Caco-2 (cell line): ENCODE measurements around the gene CISD1. TPM values are rescaled to one million over a fixed set of nuclear protein-coding genes. Genes with fewer than 3 reads are reported as not detected.
A peak's percentile ranks its signal among the peaks of the same experiment; 100 is the strongest.

ENCODE experiments used
- BruUV-seq: library from RNA; stranded (reverse); fragments of 400-500 nt; replicated peaks from 2 replicates; lab custom pipeline; 2021; lab: Mats Ljungman, UMichigan
- CTCF ChIA-PET: fragments of 300-600 bp; sonication (Branson Sonifier 250); formaldehyde crosslinking; loops from one replicate; lab custom pipeline; 2022; ENCODE audit warnings: antibody characterized with exemption; lab: Charles Lee
- POLR2A ChIA-PET: fragments of 300-600 bp; sonication (Branson Sonifier 250); formaldehyde crosslinking; loops from one replicate; lab custom pipeline; 2022; ENCODE audit warnings: antibody characterized with exemption; lab: Charles Lee
- DNase-seq, 2 experiments: peaks; one replicate each; pipeline versions ENCODE4 v3.0.0 to v3.0.0-alpha.2; 2020 to 2022
- H3K27me3 ChIP-seq: replicated peaks from 2 replicates; pipeline ENCODE4 v1.6.0; 2011; ENCODE audit warnings: low read length; ENCODE audit not compliant: control insufficient read depth, insufficient read depth
- H3K36me3 ChIP-seq: 2 replicates; pipeline ENCODE4 v1.5.1; 2011; ENCODE audit warnings: low read length; ENCODE audit not compliant: control insufficient read depth, insufficient read depth
- H3K4me1 ChIP-seq: fragments of 250-450 bp; sonication (Bioruptor Pico); 2 replicates; pipeline ENCODE4 v1.5.1; 2020; ENCODE audit warnings: mild to moderate bottlenecking
- H3K4me3 ChIP-seq: 2 replicates; pipeline ENCODE4 v1.5.1; 2011; ENCODE audit warnings: low read depth, mild to moderate bottlenecking, control low read depth, low read length
- H3K9me3 ChIP-seq: fragments of 250-450 bp; sonication (Bioruptor Pico); 2 replicates; pipeline ENCODE4 v1.5.1; 2020; ENCODE audit warnings: mild to moderate bottlenecking, moderate library complexity
- H3K27ac Mint-ChIP-seq: one replicate; pipeline ENCODE4 v1.8.0; 2022; ENCODE audit warnings: mixed read lengths; ENCODE audit not compliant: unreplicated experiment
- H3K27me3 Mint-ChIP-seq: one replicate; pipeline ENCODE4 v1.8.0; 2022; ENCODE audit warnings: mixed read lengths; ENCODE audit not compliant: insufficient read depth, unreplicated experiment
- H3K36me3 Mint-ChIP-seq: one replicate; pipeline ENCODE4 v1.8.0; 2022; ENCODE audit warnings: mild to moderate bottlenecking, mixed read lengths; ENCODE audit not compliant: insufficient read depth, unreplicated experiment
- H3K4me1 Mint-ChIP-seq: one replicate; pipeline ENCODE4 v1.8.0; 2022; ENCODE audit warnings: low read depth, mixed read lengths; ENCODE audit not compliant: unreplicated experiment
- H3K4me3 Mint-ChIP-seq: one replicate; pipeline ENCODE4 v1.8.0; 2022; ENCODE audit warnings: mild to moderate bottlenecking, moderate library complexity, mixed read lengths; ENCODE audit not compliant: unreplicated experiment
- H3K9me3 Mint-ChIP-seq: one replicate; pipeline ENCODE4 v1.8.0; 2022; ENCODE audit warnings: mixed read lengths; ENCODE audit not compliant: unreplicated experiment
- CTCF ChIP-seq, 2 experiments: fragments of 200-600 bp in 1 of 2; IDR thresholded peaks; 1 replicate in 1 of 2; 2 replicates in 1 of 2; pipeline versions ENCODE4 v1.5.1 to v1.8.0; 2011 to 2022; ENCODE audit warnings: antibody characterized with exemption in 1 of 2, control low read depth in 1 of 2, inconsistent platforms in 1 of 2, low read depth in 1 of 2, low read length in 1 of 2, mild to moderate bottlenecking in 1 of 2, moderate library complexity in 1 of 2; ENCODE audit not compliant: insufficient read depth in 1 of 2, severe bottlenecking in 1 of 2, unreplicated experiment in 1 of 2
- intact Hi-C: fragments of 100-400 bp; cut with micrococcal nuclease; formaldehyde crosslinking; loops from one replicate; pipeline ENCODE4 v1.10.0; 2022; ENCODE audit not compliant: unreplicated experiment
- total RNA-seq: library from RNA; stranded (reverse); gene quantifications from 2 replicates; pipeline ENCODE4 v1.2.3, GENCODE V29; 2022

Gene CISD1
- total RNA-seq, 1 experiment from 2014 or later, result 98.3 TPM

GRCh38 chr10:58280477-58280876 is 11.5 kb downstream of the CISD1 start:
- H3K27ac Mint-ChIP-seq, result no peak overlapping the region
- no peaks in the 10 kb centered on the region for H3K9me3 Mint-ChIP-seq
- POLR2A ChIA-PET, result interaction anchor here (1.2 kb wide), 1 partner anchor 12 kb away, joined by 7 read pairs; the partner anchor contains the start of gene CISD1

GRCh38 chr10:58281092-58281752 is 12.3 kb downstream of the CISD1 start:
- H3K9me3 ChIP-seq, result no peaks in the 10 kb centered on the region
- TF ChIP-seq CTCF (IDR thresholded peaks at IDR 0.05; ENCODE audit: insufficient read depth in 1 of 2, low read depth in 1 of 2, low read length in 1 of 2, severe bottlenecking in 1 of 2, unreplicated experiment in 1 of 2), result no peak
- Mint-ChIP-seq H3K27me3 (no peaks in the 10 kb centered on the region), H3K36me3 (peaks cover 42% of the 10 kb centered on the region), H3K27ac (no peak overlapping the region), H3K4me1 (peaks cover 16% of the 10 kb centered on the region), H3K9me3 (no peaks in the 10 kb centered on the region), H3K4me3 (no peak overlapping the region)
- H3K4me1 ChIP-seq, result peaks cover 11% of the 10 kb centered on the region; the same call in 1 of the 2 replicates
- intact Hi-C loops, result no loop called here
- H3K27me3 ChIP-seq, result no peaks in the 10 kb centered on the region
- BruUV-seq, result no TSS peak
- POLR2A ChIA-PET, result interaction anchor here (1.2 kb wide), 1 partner anchor 12 kb away, joined by 7 read pairs; the partner anchor contains the start of gene CISD1
- CTCF ChIA-PET, result no interaction called here
- peaks cover 5% of the 10 kb centered on the region; the same call in 1 of the 2 replicates for H3K36me3 ChIP-seq
- no peak for DNase-seq
- no peak overlapping the region for H3K4me3 ChIP-seq

More at GRCh38 chr10:58280477-58280876, 11.5 kb downstream of the CISD1 start:
- no peaks in the 10 kb centered on the region for H3K9me3 ChIP-seq
- BruUV-seq, result no TSS peak
- intact Hi-C loops, result no loop called here
- DNase-seq, result no peak
- H3K4me3 ChIP-seq, result no peak overlapping the region
- peaks cover 5% of the 10 kb centered on the region; the same call in 1 of the 2 replicates for H3K36me3 ChIP-seq
- H3K4me1 ChIP-seq, result peaks cover 16% of the 10 kb centered on the region
- Mint-ChIP-seq H3K4me1 (peaks cover 23% of the 10 kb centered on the region), H3K36me3 (peaks cover 42% of the 10 kb centered on the region), H3K4me3 (no peak overlapping the region), H3K27me3 (no peaks in the 10 kb centered on the region)
- CTCF ChIA-PET, result interaction anchor here (1.0 kb wide), 1 partner anchor 11 kb away, joined by 3 read pairs; no protein-coding TSS in a partner anchor
- H3K27me3 ChIP-seq, result no peaks in the 10 kb centered on the region
- no peak for TF ChIP-seq CTCF (IDR thresholded peaks at IDR 0.05; ENCODE audit: insufficient read depth in 1 of 2, low read depth in 1 of 2, low read length in 1 of 2, severe bottlenecking in 1 of 2, unreplicated experiment in 1 of 2)

DNA sequence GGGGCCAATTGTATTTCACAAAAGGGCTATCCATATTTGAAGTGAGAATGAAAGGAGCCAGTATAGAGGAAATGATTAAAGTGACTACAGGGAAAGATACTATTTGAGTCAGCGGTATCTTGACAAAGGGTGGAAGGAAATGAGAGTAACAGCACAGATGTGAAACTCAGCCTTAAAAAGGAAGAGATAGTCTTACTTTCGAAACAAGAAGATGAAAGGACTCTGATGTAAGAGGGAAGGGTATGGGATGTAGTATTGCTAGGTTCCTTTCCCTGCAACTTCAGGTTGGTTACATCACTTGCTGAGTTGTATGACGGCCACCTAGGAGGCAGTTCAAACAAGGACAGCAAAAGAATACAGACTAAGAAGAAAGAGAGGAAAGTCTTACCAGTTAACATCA is 13.7 kb downstream of the CISD1 start:
- H3K4me1 Mint-ChIP-seq, result peaks cover 16% of the 10 kb centered on the region
- ChIA-PET CTCF (interaction anchor here (0.8 kb wide), 1 partner anchor 9 kb away, joined by 4 read pairs; no protein-coding TSS in a partner anchor), POLR2A (no interaction called here)
- H3K36me3 Mint-ChIP-seq, result peaks cover 46% of the 10 kb centered on the region
- H3K9me3 Mint-ChIP-seq, result no peaks in the 10 kb centered on the region
- DNase-seq, result peak in 1 of 2 experiments; percentile 39
- no peaks in the 10 kb centered on the region for H3K27me3 Mint-ChIP-seq
- Histone ChIP-seq H3K9me3 (no peaks in the 10 kb centered on the region), H3K4me3 (no peak overlapping the region), H3K36me3 (peaks cover 5% of the 10 kb centered on the region; the same call in 1 of the 2 replicates), H3K4me1 (peaks cover 11% of the 10 kb centered on the region; the same call in 1 of the 2 replicates), H3K27me3 (no peaks in the 10 kb centered on the region)
- no peak overlapping the region for H3K27ac Mint-ChIP-seq
- no peak for TF ChIP-seq CTCF (IDR thresholded peaks at IDR 0.05; ENCODE audit: insufficient read depth in 1 of 2, low read depth in 1 of 2, low read length in 1 of 2, severe bottlenecking in 1 of 2, unreplicated experiment in 1 of 2)
- no peak overlapping the region for H3K4me3 Mint-ChIP-seq
- BruUV-seq, result no TSS peak
- intact Hi-C loops, result no loop called here
